Measurements from ENCODE around the gene UROS. TPM values are rescaled to one million over a fixed set of nuclear protein-coding genes. Genes with fewer than 3 reads are reported as not detected.

Gene UROS
- polyA plus RNA-seq, 2 of the 4 experiments (the other 2 are of a cell fraction) = 52.9 to 71.1 TPM

DNA sequence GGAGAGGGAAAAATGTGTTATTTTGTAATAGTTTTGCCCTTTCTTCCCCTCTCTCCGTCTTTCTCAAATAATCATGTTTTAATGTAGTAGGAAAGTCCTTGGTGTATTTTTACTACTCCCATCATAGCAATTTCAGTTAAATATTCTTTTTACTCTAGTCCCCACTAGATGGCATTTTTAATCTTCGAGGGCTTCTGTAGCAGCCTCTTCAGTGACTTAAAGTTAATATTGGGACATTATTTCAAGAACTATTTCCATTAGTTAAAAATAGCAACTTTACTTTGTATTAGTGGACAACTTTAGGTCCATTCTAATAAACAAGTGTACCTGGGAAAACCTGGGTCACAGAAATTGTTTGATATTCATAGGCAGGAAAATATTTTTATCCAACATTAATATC lies 80.6 kb downstream of the UROS start:
- FAIRE-seq = no peak
- ChIA-PET CTCF (interaction anchor here (1.0 kb wide), 1 partner anchor 15 kb away, joined by 3 read pairs; no protein-coding TSS in a partner anchor), POLR2A (no interaction called here)
- H3K4me3 ChIP-seq = no peak overlapping the region
- 0 out of 6 replicates have a peak, but pooled peaks of 1 of the 2 experiments have one; percentile 43 for ATAC-seq
- H3K9me3 ChIP-seq = no peaks in the 10 kb centered on the region
- TF ChIP-seq TFCP2L1 (CRISPR knock-in tag; IDR thresholded peaks at IDR 0.05) (no peak), RAD21 (conservative IDR thresholded peaks at IDR 0.05 in 1 of 2, IDR thresholded peaks at IDR 0.05 in 1 of 2) (peak; percentile 24 to 33; a peak in 1 of 5 replicates)
- TF ChIP-seq, protein P1, sequence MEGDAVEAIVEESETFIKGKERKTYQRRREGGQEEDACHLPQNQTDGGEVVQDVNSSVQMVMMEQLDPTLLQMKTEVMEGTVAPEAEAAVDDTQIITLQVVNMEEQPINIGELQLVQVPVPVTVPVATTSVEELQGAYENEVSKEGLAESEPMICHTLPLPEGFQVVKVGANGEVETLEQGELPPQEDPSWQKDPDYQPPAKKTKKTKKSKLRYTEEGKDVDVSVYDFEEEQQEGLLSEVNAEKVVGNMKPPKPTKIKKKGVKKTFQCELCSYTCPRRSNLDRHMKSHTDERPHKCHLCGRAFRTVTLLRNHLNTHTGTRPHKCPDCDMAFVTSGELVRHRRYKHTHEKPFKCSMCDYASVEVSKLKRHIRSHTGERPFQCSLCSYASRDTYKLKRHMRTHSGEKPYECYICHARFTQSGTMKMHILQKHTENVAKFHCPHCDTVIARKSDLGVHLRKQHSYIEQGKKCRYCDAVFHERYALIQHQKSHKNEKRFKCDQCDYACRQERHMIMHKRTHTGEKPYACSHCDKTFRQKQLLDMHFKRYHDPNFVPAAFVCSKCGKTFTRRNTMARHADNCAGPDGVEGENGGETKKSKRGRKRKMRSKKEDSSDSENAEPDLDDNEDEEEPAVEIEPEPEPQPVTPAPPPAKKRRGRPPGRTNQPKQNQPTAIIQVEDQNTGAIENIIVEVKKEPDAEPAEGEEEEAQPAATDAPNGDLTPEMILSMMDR (IDR thresholded peaks at IDR 0.05) = peak; percentile 42; the same call in 2 of the 3 replicates
- H3K4me2 ChIP-seq = no peak overlapping the region
- DNase-seq (ENCODE audit: low read depth in 1 of 2, low spot score in 1 of 2) = peak in 1 of 2 experiments; percentile 2
- no peaks in the 10 kb centered on the region for H3K4me1 ChIP-seq
- 56% methylated on average over 2 of the region's 2 CpGs for WGBS (ENCODE audit: missing lambda C conversion rate)
- H3K27ac ChIP-seq = no peak overlapping the region

DNA sequence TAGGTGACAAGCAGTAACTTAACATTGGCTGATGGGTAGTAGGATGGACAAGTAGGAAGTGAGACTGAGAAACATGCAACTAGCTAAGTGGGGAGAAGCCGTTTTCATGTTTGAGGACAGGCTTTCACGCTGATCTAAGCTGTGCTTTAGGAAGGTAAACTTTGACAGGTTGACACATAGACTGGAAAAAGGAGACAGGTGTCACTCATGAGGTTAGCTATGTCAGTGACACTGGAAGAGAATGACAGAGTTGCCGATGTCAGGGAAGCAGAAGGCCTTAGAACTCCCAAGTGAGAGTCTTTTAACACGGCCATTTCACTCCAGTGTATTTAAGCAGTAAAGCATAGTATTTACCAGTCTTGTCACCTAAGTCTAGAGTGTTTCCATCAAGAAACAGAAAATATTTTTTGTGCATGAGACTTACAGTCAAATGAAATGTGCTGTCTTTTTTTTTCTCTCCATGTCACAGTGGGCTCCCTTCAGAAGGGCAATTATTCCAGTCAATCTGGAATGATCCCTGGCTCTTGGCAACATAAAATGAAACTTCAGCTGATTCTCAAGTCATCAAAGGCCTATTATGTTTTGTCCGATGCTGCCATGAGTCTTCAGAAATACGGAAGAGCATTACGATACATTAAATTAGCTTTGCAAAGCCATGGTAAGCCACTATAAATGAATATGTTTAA lies 82.9 kb downstream of the UROS start:
- WGBS (ENCODE audit: missing lambda C conversion rate) = 93% methylated on average over 7 of the region's 7 CpGs
- DNase-seq (ENCODE audit: low read depth in 1 of 2, low spot score in 1 of 2) = no peak
- Histone ChIP-seq H3K4me2 (no peak overlapping the region), H3K4me3 (no peak overlapping the region), H3K9me3 (no peaks in the 10 kb centered on the region), H3K27ac (no peak overlapping the region), H3K4me1 (no peaks in the 10 kb centered on the region)
- TF ChIP-seq NR3C1 (IDR thresholded peaks at IDR 0.05) (no peak), HOXA7 (CRISPR knock-in tag; IDR thresholded peaks at IDR 0.05) (no peak), GATA3 (IDR thresholded peaks at IDR 0.05; ENCODE audit: borderline replicate concordance) (no peak), NFE2L2 (conservative IDR thresholded peaks at IDR 0.05; ENCODE audit: low read length) (no peak), BHLHE40 (IDR thresholded peaks at IDR 0.05; ENCODE audit: low read depth, low read length) (no peak), RCOR1 (IDR thresholded peaks at IDR 0.05; ENCODE audit: low read depth, low read length) (no peak), HOXB13 (CRISPR knock-in tag; IDR thresholded peaks at IDR 0.05; ENCODE audit: low read depth) (no peak)
- TF ChIP-seq, protein P2, sequence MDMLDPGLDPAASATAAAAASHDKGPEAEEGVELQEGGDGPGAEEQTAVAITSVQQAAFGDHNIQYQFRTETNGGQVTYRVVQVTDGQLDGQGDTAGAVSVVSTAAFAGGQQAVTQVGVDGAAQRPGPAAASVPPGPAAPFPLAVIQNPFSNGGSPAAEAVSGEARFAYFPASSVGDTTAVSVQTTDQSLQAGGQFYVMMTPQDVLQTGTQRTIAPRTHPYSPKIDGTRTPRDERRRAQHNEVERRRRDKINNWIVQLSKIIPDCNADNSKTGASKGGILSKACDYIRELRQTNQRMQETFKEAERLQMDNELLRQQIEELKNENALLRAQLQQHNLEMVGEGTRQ (IDR thresholded peaks at IDR 0.05) = no peak
- TF ChIP-seq, protein P3, sequence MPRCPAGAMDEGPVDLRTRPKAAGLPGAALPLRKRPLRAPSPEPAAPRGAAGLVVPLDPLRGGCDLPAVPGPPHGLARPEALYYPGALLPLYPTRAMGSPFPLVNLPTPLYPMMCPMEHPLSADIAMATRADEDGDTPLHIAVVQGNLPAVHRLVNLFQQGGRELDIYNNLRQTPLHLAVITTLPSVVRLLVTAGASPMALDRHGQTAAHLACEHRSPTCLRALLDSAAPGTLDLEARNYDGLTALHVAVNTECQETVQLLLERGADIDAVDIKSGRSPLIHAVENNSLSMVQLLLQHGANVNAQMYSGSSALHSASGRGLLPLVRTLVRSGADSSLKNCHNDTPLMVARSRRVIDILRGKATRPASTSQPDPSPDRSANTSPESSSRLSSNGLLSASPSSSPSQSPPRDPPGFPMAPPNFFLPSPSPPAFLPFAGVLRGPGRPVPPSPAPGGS (IDR thresholded peaks at IDR 0.05) = no peak
- no peak for ATAC-seq
- no peak for FAIRE-seq
- POLR2A ChIA-PET = no interaction called here
- CTCF ChIA-PET = no interaction called here

Small RNA genes within 50 kb of the gene (small RNA-seq; reads per million reads assigned to genes)
- gene MIR4484 = 0.16 to 8.2 (median 1.9) reads per million in 6 experiments
- gene RF00017 = 0 reads per million in 6 experiments

Other genes with a start within 250 kb of the UROS start
- not detected in 2 replicates for gene TEX36, start 140.1 kb downstream of the UROS start, polyA plus RNA-seq (2011; rRNA removed)
- not detected in 3 replicates for gene TEX36, start 140.1 kb downstream of the UROS start, polyA plus RNA-seq (2017; fragmentation: RNase III; extraction: RNeasy Plus Mini Kit Qiagen cat#74134 plus additional on column Dnase treatment)
- 31.1 and 37.9 TPM in 2 replicates for gene EDRF1, start 103.5 kb downstream of the UROS start, polyA plus RNA-seq (2011; rRNA removed)
- gene EDRF1, start 103.5 kb downstream of the UROS start, polyA plus RNA-seq (2017; fragmentation: RNase III; extraction: RNeasy Plus Mini Kit Qiagen cat#74134 plus additional on column Dnase treatment) = 19.7 to 21.1 TPM (median 20.0 TPM) in 3 replicates
- 0.04 and 0.08 TPM in 2 replicates for gene MMP21, start 47.4 kb downstream of the UROS start, polyA plus RNA-seq (2011; rRNA removed)
- 0.04 TPM in 2 of 3 replicates, not detected in the other for gene MMP21, start 47.4 kb downstream of the UROS start, polyA plus RNA-seq (2017; fragmentation: RNase III; extraction: RNeasy Plus Mini Kit Qiagen cat#74134 plus additional on column Dnase treatment)
- 74.0 and 130 TPM in 2 replicates for gene BCCIP, start 288 bp upstream of the UROS start, polyA plus RNA-seq (2011; rRNA removed)
- gene BCCIP, start 288 bp upstream of the UROS start, polyA plus RNA-seq (2017; fragmentation: RNase III; extraction: RNeasy Plus Mini Kit Qiagen cat#74134 plus additional on column Dnase treatment) = 140 to 170 TPM (median 142 TPM) in 3 replicates
- 59.2 and 61.8 TPM in 2 replicates for gene DHX32, start 58.0 kb upstream of the UROS start, polyA plus RNA-seq (2011; rRNA removed)
- gene DHX32, start 58.0 kb upstream of the UROS start, polyA plus RNA-seq (2017; fragmentation: RNase III; extraction: RNeasy Plus Mini Kit Qiagen cat#74134 plus additional on column Dnase treatment) = 28.2 to 40.5 TPM (median 37.4 TPM) in 3 replicates
- 4.3 and 5.3 TPM in 2 replicates for gene FANK1, start 73.3 kb upstream of the UROS start, polyA plus RNA-seq (2011; rRNA removed)
- gene FANK1, start 73.3 kb upstream of the UROS start, polyA plus RNA-seq (2017; fragmentation: RNase III; extraction: RNeasy Plus Mini Kit Qiagen cat#74134 plus additional on column Dnase treatment) = 3.4 to 5.6 TPM (median 4.1 TPM) in 3 replicates